Measurements from ENCODE around the gene RPN2.

Gene RPN2

DNA sequence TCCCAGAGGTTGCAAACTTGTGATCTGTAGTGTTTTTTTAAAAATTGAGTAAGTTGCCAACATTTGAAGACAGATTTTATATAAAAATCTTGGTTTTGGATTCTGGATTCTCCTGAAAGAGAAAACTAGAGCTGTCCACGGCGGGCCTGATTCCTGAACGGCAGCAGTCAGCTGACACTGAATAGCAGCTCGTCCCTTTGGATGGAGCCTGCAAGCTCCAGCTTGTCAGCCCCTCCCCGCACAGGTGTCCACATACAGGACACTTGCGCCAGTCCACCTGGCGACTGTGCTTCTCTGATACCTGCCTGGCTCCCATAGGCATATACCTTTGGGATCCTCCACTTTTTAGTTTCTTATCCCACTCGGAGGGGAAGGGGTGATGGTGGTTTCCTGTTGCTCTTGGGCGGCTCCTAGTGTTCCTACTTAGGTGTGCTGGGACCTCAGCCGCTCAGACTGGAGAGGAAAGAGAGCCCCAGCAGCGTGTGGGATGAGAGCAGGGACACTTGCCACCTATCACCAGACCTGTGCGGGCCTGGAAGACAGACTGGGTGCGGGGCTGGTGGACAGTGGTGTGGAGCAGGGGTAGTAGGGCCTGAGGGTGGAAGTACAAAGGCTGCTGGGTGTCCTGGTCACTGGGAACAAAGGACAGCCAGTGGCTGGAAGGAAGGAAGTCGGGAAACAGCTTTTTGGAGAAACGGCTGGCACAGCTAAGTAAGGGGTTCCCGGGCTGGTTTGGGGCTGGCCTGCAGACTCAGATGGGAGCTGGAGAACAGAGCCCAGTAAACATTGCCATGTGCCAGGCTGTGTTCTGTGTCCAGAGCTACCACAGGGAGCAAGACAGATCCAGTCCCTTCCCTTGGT is 64.2 kb downstream of the RPN2 start:
- DNase-seq (ENCODE audit: low read depth in 2 of 2), result no peak

DNA sequence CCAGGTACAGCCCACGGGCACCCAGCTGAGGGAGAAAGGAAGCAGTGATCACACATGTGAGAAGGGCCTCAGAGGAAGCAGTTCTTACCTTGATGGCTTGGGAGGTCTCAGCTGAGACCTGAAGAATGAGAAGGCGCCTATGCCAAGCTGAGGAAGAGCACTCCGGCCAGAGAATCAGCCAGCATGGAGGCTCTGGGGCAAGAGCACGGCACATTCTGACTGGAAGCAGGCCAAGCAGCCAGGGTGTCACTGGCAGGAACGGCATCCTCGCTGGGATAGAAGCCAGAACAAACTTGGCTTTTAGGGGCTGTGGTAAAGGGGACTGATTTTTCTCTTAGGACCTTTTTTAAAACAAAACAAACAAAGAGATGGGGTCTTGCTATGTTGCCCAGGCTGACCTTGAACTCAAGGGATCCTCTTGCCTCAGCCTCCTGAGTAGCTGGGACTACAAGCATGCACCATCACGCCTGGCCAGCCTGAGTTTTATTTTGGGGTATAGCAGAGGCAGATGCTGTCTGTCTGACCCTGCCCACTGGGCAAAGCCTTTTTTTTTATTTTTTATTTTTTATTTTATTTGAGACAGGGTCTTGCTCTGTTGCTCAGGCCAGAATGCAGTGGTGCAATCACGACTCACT is 64.9 kb downstream of the RPN2 start:
- no peak for DNase-seq (ENCODE audit: low read depth in 2 of 2)

DNA sequence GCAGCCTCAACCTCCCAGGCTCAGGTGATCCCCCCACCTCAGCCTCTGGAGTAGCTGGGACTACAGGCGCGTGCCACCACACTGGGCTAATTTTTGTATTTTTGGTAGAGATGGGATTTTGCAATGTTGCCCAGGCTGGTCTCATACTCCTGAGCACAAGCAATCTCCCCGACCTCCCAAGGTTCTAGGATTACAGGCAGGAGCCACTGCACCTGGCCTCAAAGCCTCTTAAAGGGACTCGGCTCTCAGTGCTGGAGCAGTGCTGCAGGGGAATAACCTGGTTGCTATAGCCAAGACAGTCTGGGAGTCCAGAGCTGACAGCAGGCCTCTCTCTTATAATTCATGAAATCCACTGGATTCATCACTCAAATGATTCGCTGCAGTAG is 65.4 kb downstream of the RPN2 start:
- no peak for DNase-seq (ENCODE audit: low read depth in 2 of 2)

DNA sequence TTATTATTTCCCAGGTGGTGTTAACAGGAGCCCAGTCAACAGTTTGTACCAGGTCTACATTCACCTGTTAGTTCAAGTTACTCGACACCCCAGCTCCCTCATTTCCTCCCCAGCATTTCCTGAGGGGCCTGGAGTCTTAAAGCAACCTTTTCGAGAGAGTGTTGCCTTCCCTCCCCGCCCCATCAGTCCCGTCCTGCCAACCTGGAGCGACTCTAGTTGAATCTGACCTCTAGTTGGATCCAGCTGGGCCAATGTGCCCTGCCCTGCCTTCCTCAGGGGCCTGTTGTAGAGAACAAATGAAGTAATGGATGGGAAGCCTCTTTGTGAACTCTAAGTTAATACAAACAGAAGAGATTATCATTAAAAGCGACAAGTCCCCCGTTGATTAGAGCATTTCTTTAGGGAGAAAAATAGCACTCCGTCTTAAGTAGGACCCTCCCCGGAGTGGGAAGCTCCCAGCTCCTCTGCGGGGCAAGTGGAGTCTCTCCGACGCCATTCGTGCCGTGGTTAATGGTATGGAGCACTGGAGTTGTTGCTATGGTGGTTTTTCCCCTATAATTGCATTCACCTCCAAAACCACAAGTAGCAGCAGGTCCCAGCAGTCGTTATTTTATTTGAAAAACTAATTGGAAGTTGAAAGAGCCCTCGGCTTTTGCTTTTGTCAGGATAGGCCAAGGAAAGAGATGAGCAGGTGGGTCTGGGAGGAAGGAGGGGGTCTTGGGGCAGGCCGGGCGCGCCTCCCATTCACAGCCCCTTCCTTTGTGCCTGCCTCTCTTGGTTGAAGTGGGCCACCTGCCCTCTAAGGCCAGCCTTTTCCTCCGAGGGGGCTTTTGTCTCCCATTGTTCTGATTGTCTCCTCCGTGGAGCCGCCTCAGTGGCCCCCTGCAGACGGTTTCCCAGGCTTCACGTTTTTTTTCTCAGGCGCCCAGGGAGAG is 66.4 kb downstream of the RPN2 start:
- DNase-seq (ENCODE audit: low read depth in 2 of 2), result no peak

DNA sequence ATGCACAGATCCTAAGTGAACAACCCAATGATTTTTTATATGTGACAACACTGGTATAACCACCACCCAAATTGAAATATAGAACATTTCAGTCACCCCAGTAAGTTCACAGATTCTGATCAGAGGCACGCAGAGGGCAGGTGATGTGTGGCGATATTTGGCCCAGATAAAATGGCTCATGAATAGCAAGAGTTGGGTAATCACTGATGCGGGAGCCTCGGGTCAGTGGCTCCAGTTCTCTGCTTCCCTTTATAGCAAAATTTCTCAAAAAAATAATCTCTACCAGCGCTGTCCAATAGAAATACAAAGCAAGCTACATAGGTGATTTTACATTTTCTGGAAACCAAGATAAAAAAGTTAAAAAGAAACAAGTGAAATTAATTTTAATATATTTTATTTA is 67.6 kb downstream of the RPN2 start:
- DNase-seq (ENCODE audit: low read depth in 2 of 2), result no peak

DNA sequence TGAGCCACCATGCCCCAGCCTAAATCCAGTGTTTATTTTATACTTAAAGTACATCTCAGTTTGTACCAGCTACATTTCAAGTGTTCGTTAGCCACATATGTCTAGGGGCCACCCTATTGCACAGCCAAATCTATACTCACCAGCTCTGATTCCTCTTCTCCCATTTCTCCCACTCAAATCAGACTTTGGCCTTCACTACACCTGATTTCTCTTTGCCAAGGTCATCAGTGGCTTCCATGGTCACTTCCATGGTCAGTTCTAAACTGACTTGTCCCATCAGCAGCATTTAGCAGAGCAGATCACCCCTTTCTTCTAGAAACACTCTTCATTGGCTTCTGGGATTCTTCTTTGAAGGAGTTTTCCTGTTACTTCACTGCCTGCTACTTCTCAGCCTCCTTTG is 68.4 kb downstream of the RPN2 start:
- no peak for DNase-seq (ENCODE audit: low read depth in 2 of 2)

DNA sequence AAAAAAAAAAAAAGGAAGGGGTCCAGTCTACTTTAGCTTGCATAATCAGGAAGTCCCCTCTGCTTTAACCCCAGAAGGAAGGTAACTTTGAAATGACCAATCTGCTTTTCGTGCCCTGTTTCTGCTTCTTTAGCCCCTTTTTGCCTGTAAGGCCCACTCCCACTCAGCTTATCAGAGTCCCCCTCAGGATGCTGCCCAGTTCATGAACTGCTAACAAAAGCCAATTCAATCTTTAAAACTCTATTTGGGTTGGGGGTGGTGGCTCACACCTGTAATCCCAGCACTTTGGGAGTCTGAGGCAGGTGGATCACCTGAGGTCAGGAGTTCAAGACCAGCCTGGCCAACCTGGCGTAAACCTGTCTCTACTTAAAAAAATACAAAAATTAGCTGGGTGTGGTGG is 70.2 kb downstream of the RPN2 start:
- DNase-seq (ENCODE audit: low read depth in 2 of 2), result no peak

DNA sequence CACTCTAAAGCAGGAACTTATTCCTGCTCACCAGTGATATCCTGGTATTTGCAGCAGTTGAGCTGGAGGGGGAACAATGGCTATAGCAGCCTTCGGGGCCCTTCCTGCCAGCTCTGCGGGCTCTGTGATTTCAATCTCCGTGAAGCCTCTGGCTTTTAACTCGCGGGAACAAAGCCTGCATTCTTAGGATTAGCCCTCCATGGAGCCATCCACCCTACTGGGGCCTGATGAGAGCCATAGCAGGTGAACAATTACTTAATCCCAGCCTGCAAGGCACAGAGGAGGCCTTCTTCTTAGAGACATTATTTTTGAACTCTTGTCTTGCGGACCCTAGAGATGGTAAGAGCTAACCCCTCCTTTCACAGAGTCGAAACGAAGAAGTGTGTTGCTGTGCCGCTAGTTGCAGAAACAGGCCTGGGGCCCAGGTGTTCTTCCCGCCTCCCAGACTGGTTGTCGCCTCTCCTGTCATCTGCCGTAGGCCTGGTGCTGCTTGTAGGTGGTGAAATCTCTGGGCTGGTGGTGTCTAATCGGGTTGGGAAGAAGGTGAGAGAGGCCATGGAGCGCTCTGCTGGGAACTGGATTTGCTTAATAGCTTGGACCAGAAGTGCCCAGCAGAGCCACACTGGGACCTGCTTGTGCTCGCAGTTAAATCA is 72.8 kb downstream of the RPN2 start:
- no peak for DNase-seq (ENCODE audit: low read depth in 2 of 2)

DNA sequence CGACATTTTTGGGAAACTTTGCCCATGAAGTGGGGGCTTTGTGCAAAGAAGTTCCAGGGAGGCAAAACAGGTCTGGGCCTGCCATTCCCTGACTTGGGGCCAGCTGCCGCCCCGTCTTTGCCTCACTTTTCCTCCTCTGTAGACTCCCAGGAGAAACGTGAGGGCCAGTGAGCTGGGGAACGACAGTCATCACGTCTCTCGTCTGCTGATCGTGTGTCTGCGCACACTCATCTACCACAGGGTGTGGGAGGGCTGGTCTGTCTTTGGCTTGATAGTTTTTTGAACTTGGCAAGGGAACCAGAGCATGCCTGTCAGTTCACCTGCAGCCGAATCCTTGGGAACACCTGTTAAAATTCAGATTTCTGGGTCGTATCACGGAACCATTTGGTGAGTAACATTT is 74.0 kb downstream of the RPN2 start:
- no peak for DNase-seq (ENCODE audit: low read depth in 2 of 2)

DNA sequence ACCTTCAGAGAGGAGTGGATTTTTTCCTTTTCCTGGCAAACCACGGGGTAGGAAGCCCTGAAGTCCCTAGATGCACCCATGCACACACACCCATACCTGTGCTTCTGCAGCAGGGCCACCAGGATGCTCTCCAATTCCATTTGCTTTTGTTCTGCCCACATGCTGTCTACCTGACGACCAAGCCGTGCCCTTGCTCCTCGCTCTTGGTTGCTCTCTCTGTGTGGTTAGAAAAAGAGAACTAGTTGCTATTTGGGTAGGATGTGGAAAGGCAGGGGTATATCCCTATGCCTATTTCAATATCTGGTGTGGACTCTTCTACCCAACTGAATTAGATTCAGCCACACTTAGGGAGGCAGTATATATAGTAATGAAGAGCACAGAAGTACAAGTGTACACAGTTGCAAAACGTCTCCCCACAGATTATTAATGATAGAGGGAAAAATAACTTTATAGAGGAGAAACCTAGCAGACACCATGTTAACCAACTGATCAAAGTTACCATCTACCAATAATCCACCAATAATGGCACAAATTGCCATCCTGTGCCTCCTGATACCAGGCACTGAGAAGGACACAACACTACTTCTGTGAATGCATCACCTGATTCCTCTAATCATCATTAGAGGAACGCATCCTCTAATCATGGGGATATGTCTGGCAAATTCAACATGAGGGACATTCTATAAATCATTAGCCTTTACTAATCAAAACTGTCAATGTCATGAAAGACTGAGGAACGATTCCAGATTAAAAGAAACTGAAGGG is 75.2 kb downstream of the RPN2 start:
- DNase-seq (ENCODE audit: low read depth in 2 of 2), result no peak

DNA sequence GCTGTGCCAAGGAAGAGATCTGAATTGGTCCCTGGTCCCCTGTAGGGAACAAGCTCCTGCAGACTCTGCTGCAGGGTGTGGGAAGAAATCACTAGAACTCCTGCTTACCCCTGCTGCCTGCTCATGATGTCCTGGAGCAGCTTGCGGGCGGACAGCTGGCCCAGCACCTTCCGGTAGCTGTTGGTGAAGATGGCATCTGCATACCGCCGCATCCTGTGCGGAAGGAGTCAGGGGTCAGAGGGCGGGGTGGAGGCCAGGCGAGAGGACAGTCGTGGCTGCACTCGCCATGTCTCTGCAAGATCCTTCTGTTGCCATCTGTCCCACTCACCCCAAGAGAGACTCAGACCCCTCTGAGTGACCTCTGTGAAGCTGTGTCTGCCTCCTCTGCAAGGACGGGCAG is 77.2 kb downstream of the RPN2 start:
- DNase-seq (ENCODE audit: low read depth in 2 of 2), result no peak

DNA sequence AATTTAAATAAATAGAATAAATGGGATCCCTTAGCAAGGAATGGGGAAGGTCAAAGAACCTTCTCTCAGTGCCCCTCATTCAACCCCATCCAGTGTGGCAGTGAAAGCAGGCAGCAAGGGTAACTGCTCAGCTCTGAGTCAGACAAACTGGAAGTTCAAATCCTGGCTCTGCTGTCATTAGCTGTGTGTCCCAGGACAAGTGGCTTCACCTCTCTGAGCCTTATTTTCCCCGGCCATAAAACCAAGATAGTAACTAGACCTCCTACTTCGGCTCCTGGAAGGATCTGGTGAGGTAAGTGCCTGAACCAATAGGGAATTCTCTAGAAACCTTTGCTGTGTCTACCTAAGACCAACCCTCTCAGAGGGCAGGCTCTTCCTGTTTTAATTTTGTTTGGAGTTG is 78.4 kb downstream of the RPN2 start:
- no peak for DNase-seq (ENCODE audit: low read depth in 2 of 2)

DNA sequence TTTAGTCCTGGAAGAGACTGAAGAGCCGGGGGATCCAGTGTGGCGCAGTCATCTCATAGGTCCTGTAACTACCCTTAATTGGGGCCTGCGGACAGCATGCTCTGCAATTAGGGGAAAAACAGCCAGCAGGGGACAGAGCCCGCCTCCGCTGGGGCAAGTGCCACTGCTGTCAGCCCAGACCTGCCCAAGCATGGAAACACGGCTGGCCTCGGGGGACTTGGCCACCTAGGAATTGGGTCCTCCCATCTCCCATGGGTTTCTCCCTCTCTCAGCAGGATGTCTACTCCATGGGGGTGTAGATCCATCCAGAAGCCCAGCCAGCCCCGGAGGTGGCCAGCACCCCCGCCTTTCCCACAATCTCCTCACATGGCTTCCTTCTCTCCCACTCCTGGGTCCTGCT is 78.9 kb downstream of the RPN2 start:
- no peak for DNase-seq (ENCODE audit: low read depth in 2 of 2)

DNA sequence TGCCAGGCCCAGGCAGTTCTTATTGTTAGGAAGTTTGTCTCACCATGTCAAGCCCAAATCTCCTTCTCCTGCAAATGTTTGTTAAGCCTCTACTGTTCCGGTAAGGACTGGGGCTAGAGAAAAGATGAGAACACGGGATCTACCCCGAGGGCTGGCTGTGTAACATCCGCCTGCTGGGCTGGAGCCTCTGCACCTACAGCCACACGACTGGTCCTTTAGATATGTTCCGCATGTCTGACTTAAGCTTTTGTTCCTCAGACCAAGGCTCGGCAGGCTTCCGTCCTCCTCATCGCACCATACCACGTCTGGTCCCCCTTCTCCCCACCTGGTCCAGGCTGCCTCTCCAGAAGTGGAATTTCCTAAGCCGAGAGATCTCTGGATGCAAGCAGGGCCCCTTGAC is 79.9 kb downstream of the RPN2 start:
- DNase-seq (ENCODE audit: low read depth in 2 of 2), result no peak

DNA sequence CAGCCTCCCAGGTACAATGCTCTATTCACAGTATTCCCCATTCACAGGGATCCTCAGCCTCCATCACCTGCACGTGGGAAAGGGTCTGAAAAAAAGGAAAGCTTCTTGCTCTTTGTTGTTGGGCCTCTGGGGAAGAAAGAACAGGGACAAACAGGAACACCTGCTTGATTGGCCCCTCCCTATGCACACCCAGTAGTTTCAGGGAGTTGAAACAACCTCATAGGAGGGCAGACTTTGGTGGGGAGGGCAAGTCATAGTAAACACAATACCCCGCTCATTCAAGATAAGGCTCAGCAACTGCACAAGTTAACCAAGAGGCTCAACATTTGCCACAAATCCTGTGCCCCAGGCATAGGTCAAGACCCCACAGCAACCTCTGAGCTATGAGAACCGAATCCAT is 80.7 kb downstream of the RPN2 start:
- no peak for DNase-seq (ENCODE audit: low read depth in 2 of 2)

DNA sequence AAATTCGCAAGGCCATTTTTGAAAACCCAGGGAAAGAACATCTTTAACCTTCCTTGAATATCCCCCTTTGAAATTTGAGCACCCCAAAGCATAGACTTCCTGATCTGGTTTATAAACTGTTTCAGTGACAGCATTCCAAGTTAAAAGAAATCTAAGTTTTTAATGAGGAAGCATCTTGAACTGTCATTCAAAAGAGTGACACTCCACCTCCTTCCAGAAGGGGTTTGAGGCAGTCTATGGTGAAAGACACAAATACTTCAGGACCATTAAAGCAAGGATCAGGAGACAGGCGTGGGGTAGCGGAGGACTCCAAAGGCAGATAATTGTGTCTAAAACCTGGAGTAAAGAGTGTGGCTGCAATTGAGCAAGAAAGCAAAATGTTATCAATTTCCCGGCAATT is 81.8 kb downstream of the RPN2 start:
- DNase-seq (ENCODE audit: low read depth in 2 of 2), result no peak

DNA sequence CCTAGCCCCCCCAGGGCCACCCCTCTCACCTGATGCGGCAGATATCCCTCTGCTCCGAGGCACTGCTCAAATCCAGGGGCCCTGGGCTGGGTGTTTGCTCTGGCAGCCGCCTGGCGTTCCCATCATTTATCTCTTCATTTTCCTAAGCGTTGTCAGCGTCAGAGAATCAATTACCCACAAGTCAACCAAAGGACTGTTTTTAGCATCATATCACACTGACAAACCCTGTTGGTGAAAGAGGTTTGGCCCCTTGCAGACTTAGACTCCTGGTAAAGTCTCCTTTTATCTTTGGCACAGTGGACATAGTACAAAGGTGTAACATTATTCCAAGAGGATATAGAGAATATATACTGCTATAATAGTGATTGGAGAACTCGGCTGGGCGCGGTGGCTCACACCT is 82.6 kb downstream of the RPN2 start, which contains the start of gene GHRH:
Gene GHRH, minus strand, starts transcription at position 101 of the 400 bp plus-strand sequence. CDS start 4,925 bp downstream, outside the sequence.
- DNase-seq (ENCODE audit: low read depth in 2 of 2), result no peak

DNA sequence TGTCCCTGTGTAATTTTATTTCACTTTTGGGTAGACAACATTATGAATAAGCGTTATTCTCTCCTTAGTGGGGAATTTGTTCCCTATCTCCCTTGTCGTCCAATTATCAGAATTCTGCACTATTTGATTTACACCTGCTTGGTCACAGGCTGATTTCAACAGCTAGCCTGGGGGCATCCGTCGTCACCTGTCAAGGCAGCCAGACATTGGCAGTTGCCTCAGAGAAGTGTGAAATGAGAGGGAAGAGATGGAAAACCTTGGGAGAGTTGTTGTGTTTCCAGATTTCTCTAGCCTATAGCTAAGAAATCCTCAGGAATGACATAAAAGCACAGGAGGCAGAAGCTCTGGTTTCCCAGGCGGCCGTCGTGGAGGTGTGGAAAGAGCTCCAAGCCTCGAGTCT is 83.4 kb downstream of the RPN2 start:
- DNase-seq (ENCODE audit: low read depth in 2 of 2), result no peak

DNA sequence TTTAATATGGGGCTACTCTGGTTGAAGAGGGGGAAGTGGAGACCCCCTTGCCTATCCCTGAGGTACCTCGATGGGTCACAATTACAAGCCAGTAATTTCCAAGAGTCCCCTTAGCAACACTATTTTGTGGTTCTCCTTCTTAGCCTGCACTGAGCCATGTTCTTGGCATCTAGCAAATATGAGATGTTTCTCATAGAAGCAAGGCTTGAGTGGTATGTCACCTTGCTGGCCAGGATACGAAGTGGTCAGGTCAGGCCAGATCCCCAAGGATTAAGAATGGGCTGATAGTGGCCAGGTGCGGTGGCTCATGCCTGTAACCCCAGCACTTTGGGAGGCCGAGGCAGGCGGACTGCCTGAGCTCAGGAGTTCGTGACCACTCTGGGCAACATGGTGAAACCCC is 84.6 kb downstream of the RPN2 start:
- DNase-seq (ENCODE audit: low read depth in 2 of 2), result no peak

DNA sequence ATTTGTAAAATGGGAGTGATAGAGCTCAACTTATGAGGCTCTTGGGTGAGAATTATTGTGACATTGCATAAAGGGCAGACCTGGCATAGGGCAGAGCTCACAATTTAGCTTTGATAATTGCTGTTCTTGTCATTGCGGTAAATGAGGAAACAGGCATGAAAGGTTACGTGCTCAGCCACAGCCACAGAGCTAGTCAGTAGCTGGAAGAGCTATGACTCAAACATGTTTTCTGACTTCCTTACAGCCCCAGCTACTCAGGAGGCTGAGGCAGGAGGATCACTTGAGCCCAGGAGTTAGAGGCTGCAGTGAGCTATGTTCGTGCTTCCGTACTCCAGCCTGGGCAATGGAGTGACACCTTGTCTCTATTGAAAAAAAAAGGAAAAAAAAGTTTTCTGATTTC is 86.0 kb downstream of the RPN2 start:
- DNase-seq (ENCODE audit: low read depth in 2 of 2), result no peak
